SK-N-SH treated with all-trans-retinoic acid at 6 μM for 48 hours (cell line): ENCODE results near the gene NAALADL2.

ENCODE experiments used
- ATAC-seq: fragments of 200-7000 bp; cut with Tn5 transposase; 3 replicates; pipeline ENCODE4 v1.9.1; 2020; ENCODE audit warnings: mild to moderate bottlenecking, moderate library complexity
- ARNTL ChIP-seq: fragments of 450-650 bp; formaldehyde crosslinking; IDR thresholded peaks from 2 replicates; pipeline ENCODE4 v1.5.0; 2020; ENCODE audit warnings: low read depth, mild to moderate bottlenecking, moderate library complexity, borderline replicate concordance
- BACH2 ChIP-seq: fragments of 250-450 bp; sonication (Bioruptor Pico); IDR thresholded peaks from 2 replicates; pipeline ENCODE4 v1.9.0; 2021; ENCODE audit warnings: mild to moderate bottlenecking, borderline replicate concordance
- CSDC2 ChIP-seq: fragments of 250-450 bp; sonication (Bioruptor Pico); IDR thresholded peaks from 2 replicates; pipeline ENCODE4 v1.5.0; 2020; ENCODE audit warnings: mild to moderate bottlenecking, moderate library complexity
- ESRRG ChIP-seq: fragments of 250-450 bp; sonication (Bioruptor Pico); IDR thresholded peaks from 2 replicates; pipeline ENCODE4 v1.6.1; 2021; ENCODE audit warnings: mild to moderate bottlenecking
- GLIS3 ChIP-seq: fragments of 250-450 bp; sonication (Bioruptor Pico); IDR thresholded peaks from 2 replicates; pipeline ENCODE4 v1.5.0; 2020; ENCODE audit warnings: mild to moderate bottlenecking, moderate library complexity
- ISL1 ChIP-seq: fragments of 250-450 bp; sonication (Bioruptor Pico); IDR thresholded peaks from 2 replicates; pipeline ENCODE4 v2.1.2; 2022; ENCODE audit warnings: mild to moderate bottlenecking, moderate library complexity
- PPARA ChIP-seq: fragments of 250-450 bp; sonication (Bioruptor Pico); IDR thresholded peaks from 2 replicates; pipeline ENCODE4 v1.5.0; 2020; ENCODE audit warnings: mild to moderate bottlenecking, borderline replicate concordance
- TCF4 ChIP-seq: fragments of 250-450 bp; sonication (Bioruptor Pico); IDR thresholded peaks from 2 replicates; pipeline ENCODE4 v1.8.0; 2021; ENCODE audit warnings: mild to moderate bottlenecking, moderate library complexity, borderline replicate concordance
- TOX ChIP-seq: fragments of 250-450 bp; sonication (Bioruptor Pico); IDR thresholded peaks from 2 replicates; pipeline ENCODE4 v1.8.0; 2021; ENCODE audit warnings: mild to moderate bottlenecking, moderate library complexity, borderline replicate concordance
- ZC3H10 ChIP-seq: fragments of 250-450 bp; sonication (Bioruptor Pico); IDR thresholded peaks from 2 replicates; pipeline ENCODE4 v1.5.1; 2021; ENCODE audit warnings: mild to moderate bottlenecking, moderate library complexity
- ZFP30 ChIP-seq: fragments of 450-650 bp; formaldehyde crosslinking; IDR thresholded peaks from 2 replicates; pipeline ENCODE4 v1.5.0; 2022; ENCODE audit warnings: mild to moderate bottlenecking, moderate library complexity
- ZNF565 ChIP-seq: fragments of 450-650 bp; formaldehyde crosslinking; conservative IDR thresholded peaks from 2 replicates; pipeline ENCODE4 v1.5.0; 2020; ENCODE audit warnings: low read depth, mild to moderate bottlenecking, moderate library complexity
- ZNF70 ChIP-seq: fragments of 450-650 bp; formaldehyde crosslinking; IDR thresholded peaks from 2 replicates; pipeline ENCODE4 v1.5.0; 2020; ENCODE audit warnings: mild to moderate bottlenecking, moderate library complexity
- ZNF8 ChIP-seq: fragments of 450-650 bp; formaldehyde crosslinking; IDR thresholded peaks from 2 replicates; pipeline ENCODE4 v1.5.0; 2020; ENCODE audit warnings: mild to moderate bottlenecking, moderate library complexity
- TF ChIP-seq, protein P1 (sequence below): fragments of 250-450 bp; sonication (Bioruptor Pico); IDR thresholded peaks from 2 replicates; pipeline ENCODE4 v1.5.1; 2021; ENCODE audit warnings: mild to moderate bottlenecking, moderate library complexity
- TF ChIP-seq, protein P2 (sequence below): fragments of 250-450 bp; sonication (Bioruptor Pico); IDR thresholded peaks from 2 replicates; pipeline ENCODE4 v1.8.0; 2021; ENCODE audit warnings: low read depth, mild to moderate bottlenecking, moderate library complexity, borderline replicate concordance

The NAALADL2 gene

DNA sequence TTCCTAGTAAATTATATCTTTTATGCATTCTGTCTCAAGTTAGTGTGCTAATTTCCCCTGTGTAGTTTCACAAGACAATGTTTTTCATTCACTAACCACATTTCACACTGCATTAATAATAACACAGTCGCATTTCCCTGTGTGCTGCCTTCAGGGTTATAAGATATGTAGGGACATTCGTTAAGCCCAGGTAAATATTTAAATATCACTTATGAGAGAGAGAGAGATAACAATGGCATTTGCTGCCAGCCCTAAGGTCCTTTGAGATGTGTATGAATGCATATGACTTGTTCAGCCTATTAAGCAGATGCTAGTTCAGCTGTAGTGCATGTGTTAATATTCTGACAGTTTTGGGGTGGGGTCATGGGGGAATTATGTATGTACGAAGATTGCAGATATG, 876.7 kb downstream of the NAALADL2 start:
- no peak for ATAC-seq

DNA sequence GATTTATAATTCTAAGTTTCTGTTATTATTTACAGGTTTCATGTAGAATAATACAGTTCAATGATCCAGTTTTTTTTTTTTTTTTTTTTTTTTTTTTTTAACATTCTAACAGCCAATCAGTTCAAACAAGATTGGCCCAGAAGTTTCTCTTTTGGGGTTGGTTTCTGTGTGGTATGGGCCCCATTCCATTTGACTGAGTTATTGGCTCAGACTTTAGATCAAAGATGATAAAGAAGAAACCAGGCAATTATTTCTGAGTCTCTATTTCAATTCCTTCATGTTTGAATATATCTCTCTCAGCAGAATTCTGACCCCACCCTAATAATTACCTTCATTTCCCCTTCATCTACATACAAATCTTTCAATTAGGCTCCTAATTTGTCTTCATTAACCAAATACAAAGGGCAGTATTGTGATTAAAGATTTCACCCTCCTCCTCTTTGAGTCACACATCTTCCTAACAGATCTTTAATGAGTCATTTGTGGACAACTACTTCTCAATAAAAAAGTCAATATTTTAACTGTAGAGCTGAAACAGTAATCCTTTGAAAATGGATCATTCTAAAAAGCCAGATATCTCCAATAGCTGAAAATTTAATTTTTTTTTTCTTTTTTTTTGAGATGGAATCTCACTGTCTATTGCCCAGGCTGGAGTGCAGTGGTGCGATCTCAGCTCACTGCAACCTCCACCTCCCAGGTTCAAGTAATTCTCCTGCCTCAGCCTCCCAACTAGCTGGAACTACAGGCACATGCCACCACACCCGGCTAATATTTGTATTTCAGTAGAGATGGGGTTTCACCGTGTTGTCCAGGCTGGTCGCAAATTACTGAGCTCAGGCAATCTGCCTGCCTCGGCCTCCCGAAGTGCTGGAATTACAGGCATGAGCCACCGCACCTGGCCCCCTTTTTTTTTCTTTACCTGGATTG, 878.8 kb downstream of the NAALADL2 start:
- peak; percentile 31; the same call in 2 of the 3 replicates for ATAC-seq
- TF ChIP-seq ESRRG (CRISPR knock-in tag) (no peak), CSDC2 (CRISPR knock-in tag) (no peak), ZC3H10 (CRISPR knock-in tag) (no peak), ZNF8 (CRISPR knock-in tag) (no peak), TOX (no peak), GLIS3 (no peak), ZNF565 (no peak), ISL1 (CRISPR knock-in tag) (no peak)
- TF ChIP-seq, protein P1, sequence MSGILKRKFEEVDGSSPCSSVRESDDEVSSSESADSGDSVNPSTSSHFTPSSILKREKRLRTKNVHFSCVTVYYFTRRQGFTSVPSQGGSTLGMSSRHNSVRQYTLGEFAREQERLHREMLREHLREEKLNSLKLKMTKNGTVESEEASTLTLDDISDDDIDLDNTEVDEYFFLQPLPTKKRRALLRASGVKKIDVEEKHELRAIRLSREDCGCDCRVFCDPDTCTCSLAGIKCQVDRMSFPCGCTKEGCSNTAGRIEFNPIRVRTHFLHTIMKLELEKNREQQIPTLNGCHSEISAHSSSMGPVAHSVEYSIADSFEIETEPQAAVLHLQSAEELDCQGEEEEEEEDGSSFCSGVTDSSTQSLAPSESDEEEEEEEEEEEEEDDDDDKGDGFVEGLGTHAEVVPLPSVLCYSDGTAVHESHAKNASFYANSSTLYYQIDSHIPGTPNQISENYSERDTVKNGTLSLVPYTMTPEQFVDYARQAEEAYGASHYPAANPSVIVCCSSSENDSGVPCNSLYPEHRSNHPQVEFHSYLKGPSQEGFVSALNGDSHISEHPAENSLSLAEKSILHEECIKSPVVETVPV (CRISPR knock-in tag), result no peak
- TF ChIP-seq, all 23 proteins: peak for 0

More for the DNA sequence above, 876.7 kb downstream of the NAALADL2 start:
- TF ChIP-seq ZNF70 (CRISPR knock-in tag) (no peak), ZNF8 (CRISPR knock-in tag) (no peak), BACH2 (CRISPR knock-in tag) (no peak), ARNTL (CRISPR knock-in tag) (no peak), ZFP30 (CRISPR knock-in tag) (no peak), GLIS3 (no peak), TCF4 (CRISPR knock-in tag) (no peak)

DNA sequence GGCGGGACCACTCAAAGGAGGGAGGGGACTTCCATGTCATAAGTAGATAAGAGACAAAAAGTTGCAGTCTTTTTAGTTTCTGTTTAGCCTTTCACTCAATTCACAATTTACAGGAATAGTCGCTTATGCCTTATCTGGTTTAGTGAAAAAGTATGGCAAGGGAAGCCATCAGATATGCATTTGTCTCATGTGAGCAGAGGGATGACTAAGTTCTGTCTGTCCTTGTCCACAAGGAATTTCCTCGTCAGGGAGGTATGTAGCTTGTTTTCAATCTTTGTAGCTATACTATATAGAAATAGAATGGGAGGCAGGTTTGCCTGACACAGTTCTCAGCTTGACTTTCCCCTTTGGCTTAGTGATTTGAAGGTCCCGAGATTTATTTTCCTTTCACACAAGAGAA, 882.8 kb downstream of the NAALADL2 start:
- TF ChIP-seq ZNF565 (no peak), BACH2 (CRISPR knock-in tag) (no peak), PPARA (CRISPR knock-in tag) (no peak), ZNF8 (CRISPR knock-in tag) (no peak), CSDC2 (CRISPR knock-in tag) (no peak)
- TF ChIP-seq, protein P2, sequence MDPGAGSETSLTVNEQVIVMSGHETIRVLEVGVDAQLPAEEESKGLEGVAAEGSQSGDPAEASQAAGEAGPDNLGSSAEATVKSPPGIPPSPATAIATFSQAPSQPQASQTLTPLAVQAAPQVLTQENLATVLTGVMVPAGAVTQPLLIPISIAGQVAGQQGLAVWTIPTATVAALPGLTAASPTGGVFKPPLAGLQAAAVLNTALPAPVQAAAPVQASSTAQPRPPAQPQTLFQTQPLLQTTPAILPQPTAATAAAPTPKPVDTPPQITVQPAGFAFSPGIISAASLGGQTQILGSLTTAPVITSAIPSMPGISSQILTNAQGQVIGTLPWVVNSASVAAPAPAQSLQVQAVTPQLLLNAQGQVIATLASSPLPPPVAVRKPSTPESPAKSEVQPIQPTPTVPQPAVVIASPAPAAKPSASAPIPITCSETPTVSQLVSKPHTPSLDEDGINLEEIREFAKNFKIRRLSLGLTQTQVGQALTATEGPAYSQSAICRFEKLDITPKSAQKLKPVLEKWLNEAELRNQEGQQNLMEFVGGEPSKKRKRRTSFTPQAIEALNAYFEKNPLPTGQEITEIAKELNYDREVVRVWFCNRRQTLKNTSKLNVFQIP (CRISPR knock-in tag), result no peak
- TF ChIP-seq, protein P1 (CRISPR knock-in tag), result no peak
- peak; percentile 18; the same call in 1 of the 3 replicates for ATAC-seq

DNA sequence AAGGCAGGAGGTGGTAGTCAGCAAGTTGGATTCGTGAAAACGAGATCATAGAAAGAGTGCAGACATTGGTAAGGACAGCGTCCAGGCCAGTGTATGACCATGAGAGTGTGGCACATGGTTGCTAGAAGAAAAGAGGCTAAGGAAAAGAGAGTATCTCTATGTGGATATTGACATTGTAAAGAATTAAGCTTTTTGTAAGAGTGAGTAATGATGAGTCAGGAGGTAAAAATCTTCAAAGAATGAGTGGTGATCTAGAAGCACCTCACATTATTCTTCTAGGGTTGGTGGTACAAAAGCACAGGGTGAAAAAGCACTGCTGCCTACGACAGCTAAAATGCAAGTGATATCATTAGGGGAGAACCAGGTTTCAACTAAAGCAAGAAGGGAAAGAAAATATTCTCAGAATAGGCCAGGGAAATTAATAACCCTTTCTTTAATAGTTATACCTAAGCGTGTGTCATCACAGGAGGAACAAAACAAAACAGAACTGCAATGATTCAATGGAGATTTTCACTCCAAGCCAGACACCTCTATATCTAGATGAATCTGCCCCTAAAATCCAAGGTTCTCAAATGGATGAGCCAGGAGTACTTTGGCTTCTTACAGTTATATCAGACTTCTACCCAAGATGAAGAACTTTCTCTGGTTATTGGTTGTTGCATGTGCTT, 884.7 kb downstream of the NAALADL2 start:
- peak; percentile 68 for TF ChIP-seq ZFP30 (CRISPR knock-in tag)
- TF ChIP-seq ESRRG (CRISPR knock-in tag), result no peak
- peak; percentile 79 for ATAC-seq

DNA sequence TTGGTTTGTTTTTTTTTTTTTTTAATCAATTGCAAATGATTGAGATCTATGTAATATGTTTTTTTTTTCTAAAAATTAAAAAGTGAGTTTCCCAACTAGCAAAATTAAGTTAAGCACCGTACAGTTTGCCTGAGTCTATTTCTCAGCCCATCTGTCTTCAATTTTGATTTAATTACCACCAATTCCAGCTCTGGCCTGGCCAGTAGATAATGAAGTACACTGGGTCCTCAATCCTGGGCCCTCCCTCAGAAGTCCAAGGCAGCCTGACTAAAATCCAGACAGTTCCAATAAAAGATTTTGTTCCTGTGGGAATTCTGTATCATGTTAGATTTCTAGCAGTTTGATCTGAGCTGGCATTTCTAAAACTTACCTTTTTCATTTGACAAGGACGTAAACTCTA, 887.2 kb downstream of the NAALADL2 start:
- TF ChIP-seq TCF4 (CRISPR knock-in tag), result peak; percentile 39; the same call in 1 of the 2 replicates
- TF ChIP-seq, protein P2 (CRISPR knock-in tag), result no peak
- ATAC-seq, result no peak
